H1 (cell line): ENCODE data around the gene RHO.

Source experiments
- CTCF ChIP-seq, 3 experiments: IDR thresholded peaks; 1 replicate in 2 of 3; 2 replicates in 1 of 3; pipeline versions ENCODE4 v1.5.1 to v1.6.1; 2011; ENCODE audit warnings: low read length in 3 of 3, mild to moderate bottlenecking in 3 of 3, inconsistent platforms in 2 of 3, low read depth in 1 of 3, moderate library complexity in 1 of 3; ENCODE audit not compliant: insufficient read depth in 1 of 3; ENCODE audit errors: control extremely low read depth in 1 of 3
- EZH2 ChIP-seq: fragments of 200-600 bp; sonication (generic); IDR thresholded peaks from 2 replicates; pipeline ENCODE4 v1.7.1; 2012; ENCODE audit warnings: low read depth, mild to moderate bottlenecking, moderate library complexity, low read length, inconsistent platforms; ENCODE audit not compliant: severe bottlenecking
- POLR2A ChIP-seq, 2 experiments: IDR thresholded peaks; 1 replicate in 1 of 2; 2 replicates in 1 of 2; pipeline ENCODE4 v1.6.1; 2011; ENCODE audit warnings: low read depth in 2 of 2, low read length in 2 of 2, mild to moderate bottlenecking in 2 of 2; ENCODE audit errors: control extremely low read depth in 1 of 2
- POLR2AphosphoS5 ChIP-seq: IDR thresholded peaks from 2 replicates; pipeline ENCODE4 v1.6.1; 2011; ENCODE audit warnings: low read depth, low read length
- RFX5 ChIP-seq: IDR thresholded peaks from 2 replicates; pipeline ENCODE4 v1.6.1; 2011; ENCODE audit warnings: low read depth, low read length, improper control_type of control experiment, borderline replicate concordance
- SP1 ChIP-seq: IDR thresholded peaks from 2 replicates; pipeline ENCODE4 v1.6.1; 2011; ENCODE audit warnings: low read depth, low read length
- TAF1 ChIP-seq: IDR thresholded peaks from 2 replicates; pipeline ENCODE4 v1.6.1; 2011; ENCODE audit warnings: mild to moderate bottlenecking, low read depth, low read length

DNA sequence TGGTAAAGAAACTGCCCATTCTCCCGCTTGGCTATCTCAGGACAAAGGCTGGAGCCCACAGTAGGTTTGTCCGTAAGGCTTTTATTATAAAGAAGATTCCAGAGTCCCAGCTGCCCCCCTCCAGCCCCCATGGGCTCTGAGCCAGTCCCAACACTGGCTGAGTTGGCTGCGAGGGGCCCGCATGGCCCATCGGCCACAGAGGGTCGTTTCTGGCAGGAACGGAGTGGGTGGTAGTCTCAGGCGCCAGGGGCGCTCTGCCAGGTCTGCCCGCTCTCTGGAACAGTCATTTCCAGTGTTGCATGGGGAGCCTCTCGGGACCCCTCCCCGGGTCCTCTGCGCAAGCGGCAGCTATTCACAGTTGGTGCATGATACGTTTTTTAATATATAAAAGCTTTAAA, 26.7 kb downstream of the RHO start:
- TF ChIP-seq POLR2A (IDR thresholded peaks at IDR 0.05; ENCODE audit: control extremely low read depth in 1 of 2, low read depth in 2 of 2, low read length in 2 of 2) (no peak), RFX5 (no peak), CTCF (IDR thresholded peaks at IDR 0.05; ENCODE audit: control extremely low read depth in 1 of 3, insufficient read depth in 1 of 3, low read depth in 1 of 3, low read length in 3 of 3) (no peak), EZH2 (no peak), SP1 (no peak), POLR2AphosphoS5 (no peak), TAF1 (no peak)
